Ovary (tissue), 3 donors: ENCODE measurements around the gene DTX1.

Experiments used
- POLR2A ChIP-seq: fragments of 450-650 bp; IDR thresholded peaks from one replicate; pipeline ENCODE4 v1.6.1; 2017; ENCODE audit warnings: antibody characterized with exemption, mild to moderate bottlenecking, moderate library complexity
- TF ChIP-seq, protein P1 (sequence below), 3 donors: fragments of 450-650 bp in 2 of 3; fragments of 200-600 bp in 1 of 3; IDR thresholded peaks; one replicate each; pipeline versions ENCODE4 v1.5.1 to v1.8.0; 2016 to 2022; ENCODE audit warnings: antibody characterized with exemption in 3 of 3, mild to moderate bottlenecking in 1 of 3
- donor health status: DM: no; HTN: no; CAD: no.

DNA sequence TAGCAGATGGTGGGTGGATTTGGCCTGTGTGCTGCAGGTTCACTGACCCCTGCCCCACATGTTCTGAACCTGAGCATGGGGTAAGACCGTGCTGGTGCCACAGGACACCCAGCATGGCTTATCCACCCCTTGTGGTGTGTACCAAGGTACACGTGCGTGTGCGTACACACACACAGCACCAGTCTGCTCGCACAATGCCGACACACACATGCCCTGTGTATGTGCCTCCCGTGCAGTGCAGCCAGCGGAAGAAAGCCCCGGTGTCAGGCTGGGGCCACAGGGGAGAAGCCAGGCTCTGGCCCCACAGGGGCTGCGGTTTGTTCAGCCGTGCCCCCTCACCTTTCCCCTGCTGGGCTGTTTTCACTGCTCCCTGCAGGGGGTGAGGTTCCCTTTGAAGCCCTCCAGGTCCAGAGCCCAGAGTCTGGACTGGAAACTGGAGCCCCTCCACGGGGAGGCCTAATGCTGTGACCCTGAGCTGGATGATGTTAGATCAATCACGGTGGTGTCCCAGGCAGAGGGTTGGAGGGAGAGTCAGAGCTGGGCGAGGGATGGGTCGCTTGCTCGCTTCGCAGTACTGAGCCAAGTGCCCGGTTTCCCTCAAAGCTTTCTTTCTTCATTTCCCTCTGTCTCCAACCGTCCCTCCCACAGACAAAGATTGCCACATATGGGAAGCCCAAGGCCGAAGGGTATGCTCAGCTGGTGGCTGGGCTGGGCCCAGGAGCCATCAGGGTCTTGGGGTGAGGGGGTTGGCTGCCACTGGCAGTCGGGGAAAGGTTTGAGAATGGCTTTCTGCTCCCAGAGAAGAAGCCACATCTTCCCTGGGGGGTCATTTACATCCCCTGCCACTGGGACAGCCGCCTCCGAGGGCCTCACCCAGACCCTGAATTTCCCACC is 6.2 kb downstream of the DTX1 start:
- no peak for TF ChIP-seq POLR2A
- TF ChIP-seq, protein P1, sequence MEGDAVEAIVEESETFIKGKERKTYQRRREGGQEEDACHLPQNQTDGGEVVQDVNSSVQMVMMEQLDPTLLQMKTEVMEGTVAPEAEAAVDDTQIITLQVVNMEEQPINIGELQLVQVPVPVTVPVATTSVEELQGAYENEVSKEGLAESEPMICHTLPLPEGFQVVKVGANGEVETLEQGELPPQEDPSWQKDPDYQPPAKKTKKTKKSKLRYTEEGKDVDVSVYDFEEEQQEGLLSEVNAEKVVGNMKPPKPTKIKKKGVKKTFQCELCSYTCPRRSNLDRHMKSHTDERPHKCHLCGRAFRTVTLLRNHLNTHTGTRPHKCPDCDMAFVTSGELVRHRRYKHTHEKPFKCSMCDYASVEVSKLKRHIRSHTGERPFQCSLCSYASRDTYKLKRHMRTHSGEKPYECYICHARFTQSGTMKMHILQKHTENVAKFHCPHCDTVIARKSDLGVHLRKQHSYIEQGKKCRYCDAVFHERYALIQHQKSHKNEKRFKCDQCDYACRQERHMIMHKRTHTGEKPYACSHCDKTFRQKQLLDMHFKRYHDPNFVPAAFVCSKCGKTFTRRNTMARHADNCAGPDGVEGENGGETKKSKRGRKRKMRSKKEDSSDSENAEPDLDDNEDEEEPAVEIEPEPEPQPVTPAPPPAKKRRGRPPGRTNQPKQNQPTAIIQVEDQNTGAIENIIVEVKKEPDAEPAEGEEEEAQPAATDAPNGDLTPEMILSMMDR (IDR thresholded peaks at IDR 0.05), result no peak
